Muscle layer of colon (tissue), 2 donors: ENCODE data around the gene WNT5B.
"Not testable (repeated sequence)": the region's sequence is repeated elsewhere in the genome, so short reads cannot be mapped to it uniquely, and the experiment has no call there.

Experiments used
- H3K27ac ChIP-seq: one replicate; pipeline ENCODE4 v1.7.0; 2013; ENCODE audit warnings: low read depth, mild to moderate bottlenecking, low read length, moderate library complexity
- H3K27me3 ChIP-seq, 2 donors: one replicate each; pipeline ENCODE4 v1.7.0; 2013; ENCODE audit warnings: low read length in 2 of 2, mild to moderate bottlenecking in 2 of 2; ENCODE audit not compliant: insufficient read depth in 2 of 2, control insufficient read depth in 1 of 2
- H3K36me3 ChIP-seq: one replicate; pipeline ENCODE4 v1.7.0; 2013; ENCODE audit warnings: mild to moderate bottlenecking, low read length; ENCODE audit not compliant: insufficient read depth
- H3K4me1 ChIP-seq: one replicate; pipeline ENCODE4 v1.7.0; 2013; ENCODE audit warnings: mild to moderate bottlenecking, low read length; ENCODE audit not compliant: insufficient read depth
- H3K4me3 ChIP-seq, 2 donors: one replicate each; pipeline ENCODE4 v1.7.0; 2013; ENCODE audit warnings: low read length in 2 of 2, low read depth in 1 of 2, mild to moderate bottlenecking in 1 of 2, moderate library complexity in 1 of 2
- H3K9ac ChIP-seq: one replicate; pipeline ENCODE4 v1.7.0; 2013; ENCODE audit warnings: low read length
- H3K9me3 ChIP-seq: one replicate; pipeline ENCODE4 v1.7.0; 2013; ENCODE audit warnings: mild to moderate bottlenecking, low read length
- donor health status: abdominal sarcoma.
- donor health status: Adenocarcinoma of cecum.

WNT5B gene

DNA sequence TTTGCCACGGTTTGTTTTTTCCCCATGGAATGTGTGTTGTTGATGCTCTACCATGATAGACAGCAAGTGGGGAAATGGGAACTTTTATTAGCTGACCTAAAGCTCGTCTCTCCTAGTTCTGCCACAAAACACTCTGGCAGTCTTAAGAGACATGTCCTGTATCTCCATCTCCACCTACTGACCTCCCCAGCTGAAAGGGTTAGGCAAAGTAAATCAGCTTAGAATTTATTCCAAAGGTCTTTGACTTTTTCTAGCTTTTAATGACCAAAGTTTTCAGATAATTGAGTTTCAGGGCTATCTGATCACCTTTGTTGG lies 52.4 kb downstream of the WNT5B start:
- no peaks in the 10 kb centered on the region for H3K9me3 ChIP-seq
- H3K9ac ChIP-seq: no peak overlapping the region
- no peak overlapping the region for H3K27ac ChIP-seq
- H3K4me1 ChIP-seq: no peaks in the 10 kb centered on the region
- H3K4me3 ChIP-seq: no peak overlapping the region
- no peaks in the 10 kb centered on the region for H3K27me3 ChIP-seq
- H3K36me3 ChIP-seq: no peaks in the 10 kb centered on the region

GRCh38 chr12:1688086-1688710 lies 59.2 kb downstream of the WNT5B start:
- no peaks in the 10 kb centered on the region for H3K9me3 ChIP-seq
- H3K4me1 ChIP-seq: peaks cover 13% of the 10 kb centered on the region

GRCh38 chr12:1690578-1691122 lies 61.6 kb downstream of the WNT5B start, which contains the start of gene ADIPOR2:
TSS of gene ADIPOR2 (plus strand) at chr12:1691070. CDS start at chr12:1754344, 63,274 bp downstream.
- peak within 1 kb of the TSS; percentile 78 to 92 for H3K4me3 ChIP-seq
- peak within 1 kb of the TSS; percentile 66 for H3K9ac ChIP-seq
- peak within 1 kb of the TSS; percentile 95 for H3K27ac ChIP-seq
- no peaks in the 10 kb centered on the region for H3K27me3 ChIP-seq
- H3K36me3 ChIP-seq: no peaks in the 10 kb centered on the region
- H3K4me1 ChIP-seq: peaks cover 13% of the 10 kb centered on the region
- no peaks in the 10 kb centered on the region for H3K9me3 ChIP-seq

More at GRCh38 chr12:1688086-1688710, 59.2 kb downstream of the WNT5B start:
- Histone ChIP-seq H3K27me3 (no peaks in the 10 kb centered on the region), H3K9ac (no peak overlapping the region), H3K4me3 (no peak overlapping the region), H3K36me3 (no peaks in the 10 kb centered on the region), H3K27ac (no peak overlapping the region)

GRCh38 chr12:1691123-1692007 lies 62.3 kb downstream of the WNT5B start:
- Histone ChIP-seq H3K4me3 (peak overlapping the region; percentile 78 to 92), H3K4me1 (peaks cover 13% of the 10 kb centered on the region), H3K36me3 (no peaks in the 10 kb centered on the region), H3K9me3 (no peaks in the 10 kb centered on the region), H3K27ac (peak overlapping the region; percentile 93), H3K27me3 (no peaks in the 10 kb centered on the region), H3K9ac (peak overlapping the region; percentile 66)

- Histone ChIP-seq H3K4me3 (peak overlapping the region in 1 of 2 donors; percentile 78), H3K9ac (peak overlapping the region; percentile 66)
These were observed 63.2 kb downstream of the WNT5B start for GRCh38 chr12:1692226-1692625.

GRCh38 chr12:1692895-1693610 lies 64.0 kb downstream of the WNT5B start:
- Histone ChIP-seq H3K27me3 (no peaks in the 10 kb centered on the region), H3K9me3 (no peaks in the 10 kb centered on the region), H3K4me3 (no peak overlapping the region), H3K9ac (no peak overlapping the region), H3K36me3 (no peaks in the 10 kb centered on the region), H3K4me1 (peaks cover 29% of the 10 kb centered on the region), H3K27ac (no peak overlapping the region)

More at GRCh38 chr12:1692226-1692625, 63.2 kb downstream of the WNT5B start:
- Histone ChIP-seq H3K4me1 (peaks cover 21% of the 10 kb centered on the region), H3K36me3 (no peaks in the 10 kb centered on the region), H3K9me3 (no peaks in the 10 kb centered on the region), H3K27me3 (no peaks in the 10 kb centered on the region), H3K27ac (no peak overlapping the region)

GRCh38 chr12:1695097-1695496 lies 66.1 kb downstream of the WNT5B start:
- peaks cover 26% of the 10 kb centered on the region for H3K4me1 ChIP-seq
- H3K36me3 ChIP-seq, H3K9me3 ChIP-seq, H3K27me3 ChIP-seq, H3K9ac ChIP-seq, H3K27ac ChIP-seq, H3K4me3 ChIP-seq: not testable (repeated sequence)

GRCh38 chr12:1695886-1696670 lies 67.0 kb downstream of the WNT5B start:
- Histone ChIP-seq H3K4me3 (no peak overlapping the region), H3K4me1 (peaks cover 25% of the 10 kb centered on the region), H3K27me3 (no peaks in the 10 kb centered on the region), H3K27ac (no peak overlapping the region), H3K36me3 (no peaks in the 10 kb centered on the region), H3K9me3 (no peaks in the 10 kb centered on the region), H3K9ac (no peak overlapping the region)

GRCh38 chr12:1696800-1697199 lies 67.8 kb downstream of the WNT5B start:
- Histone ChIP-seq H3K4me1 (peaks cover 22% of the 10 kb centered on the region), H3K27me3 (no peaks in the 10 kb centered on the region), H3K4me3 (no peak overlapping the region), H3K36me3 (no peaks in the 10 kb centered on the region), H3K27ac (no peak overlapping the region), H3K9me3 (no peaks in the 10 kb centered on the region), H3K9ac (no peak overlapping the region)
